K562 (cell line): ENCODE data around the gene JADE2. TPM values are rescaled to one million over a fixed set of nuclear protein-coding genes. Genes with fewer than 3 reads are reported as not detected.
A peak's percentile ranks its signal among the peaks of the same experiment; 100 is the strongest.

Experiments used
- ATAC-seq: fragments of 200-7000 bp; cut with Tn5 transposase; 3 replicates; pipeline ENCODE4 v1.9.1; 2020; ENCODE audit warnings: moderate library complexity
- BruUV-seq: library from RNA; stranded (reverse); fragments of 400-500 nt; replicated peaks from 2 replicates; lab custom pipeline; 2021; lab: Mats Ljungman, UMichigan
- CTCF ChIA-PET: fragments of 300-600 bp; formaldehyde crosslinking; extraction: SDS; loops from one replicate; lab custom pipeline; 2021; ENCODE audit warnings: low intra/inter-chr PET ratio; lab: Yijun Ruan, JAX
- POLR2A ChIA-PET: fragments of 300-600, 350-650 bp; sonication (Branson Sonifier 250); formaldehyde crosslinking; extraction: SDS; loops from one replicate; lab custom pipeline; 2021; ENCODE audit warnings: antibody characterized with exemption, inconsistent platforms; lab: Yijun Ruan, JAX
- DNase-seq, 4 experiments: peaks; one replicate each; pipeline versions ENCODE4 v3.0.0 to v3.0.0-alpha.2; 2011 to 2018; ENCODE audit warnings: low spot score in 3 of 4, mixed read lengths in 3 of 4; ENCODE audit errors: extremely low read depth in 1 of 4
- FAIRE-seq: peaks from 2 replicates; lab custom pipeline; 2011; peaks lifted over from hg19 to GRCh38; lab: Jason Lieb, UNC
- H2AFZ ChIP-seq: 2 replicates; pipeline ENCODE4 v1.6.0; 2011; ENCODE audit warnings: low read depth, low read length, control low read depth, inconsistent platforms
- H3K27ac ChIP-seq: fragments of 200-600 bp; 3 replicates; pipeline ENCODE4 v1.8.0; 2011; ENCODE audit warnings: low read depth, mild to moderate bottlenecking, control low read depth, inconsistent platforms, low read length, moderate library complexity, mixed read lengths; ENCODE audit errors: extremely low read depth
- H3K27me3 ChIP-seq, 2 experiments: fragments of 300-600 bp in 1 of 2; 2 replicates in 1 of 2; 3 replicates in 1 of 2; pipeline versions ENCODE4 v1.6.0 to v1.8.0; 2011; ENCODE audit warnings: inconsistent platforms in 2 of 2, low read length in 2 of 2, mild to moderate bottlenecking in 1 of 2, mixed read lengths in 1 of 2, moderate library complexity in 1 of 2; ENCODE audit not compliant: control insufficient read depth in 2 of 2, insufficient read depth in 2 of 2
- H3K36me3 ChIP-seq: fragments of 300-600 bp; 3 replicates; pipeline ENCODE4 v1.8.0; 2011; ENCODE audit warnings: mild to moderate bottlenecking, low read length, inconsistent platforms; ENCODE audit not compliant: control insufficient read depth, insufficient read depth
- H3K4me1 ChIP-seq, 2 experiments: fragments of 200-600 bp in 1 of 2; replicated peaks in 1 of 2; 2 replicates in 1 of 2; 3 replicates in 1 of 2; pipeline versions ENCODE4 v1.5.1 to v1.8.0; 2011; ENCODE audit warnings: inconsistent platforms in 2 of 2, low read length in 2 of 2, mild to moderate bottlenecking in 1 of 2, mixed read lengths in 1 of 2, moderate library complexity in 1 of 2; ENCODE audit not compliant: control insufficient read depth in 2 of 2, insufficient read depth in 2 of 2
- H3K4me2 ChIP-seq: 2 replicates; pipeline ENCODE4 v1.6.1; 2011; ENCODE audit warnings: low read length, control low read depth, inconsistent platforms, mixed read lengths; ENCODE audit not compliant: insufficient read depth
- H3K4me3 ChIP-seq: fragments of 200-600 bp; sonication (generic), shearing (Covaris generic); 2 replicates; pipeline ENCODE4 v1.5.1; 2016; ENCODE audit warnings: control low read depth, inconsistent platforms
- H3K79me2 ChIP-seq: fragments of 200-600 bp; 3 replicates; pipeline ENCODE4 v1.8.0; 2011; ENCODE audit warnings: low read length, inconsistent platforms; ENCODE audit not compliant: control insufficient read depth, insufficient read depth
- H3K9ac ChIP-seq, 2 experiments: 2 replicates each; pipeline versions ENCODE4 v1.6.0 to v1.6.1; 2011; ENCODE audit warnings: low read depth in 2 of 2, low read length in 2 of 2, control low read depth in 1 of 2, inconsistent platforms in 1 of 2, mild to moderate bottlenecking in 1 of 2, mixed read lengths in 1 of 2; ENCODE audit not compliant: insufficient read depth in 1 of 2
- H3K9me1 ChIP-seq: one replicate; pipeline ENCODE4 v1.6.0; 2011; ENCODE audit warnings: inconsistent platforms, mild to moderate bottlenecking, low read length, moderate library complexity; ENCODE audit not compliant: control insufficient read depth, insufficient read depth
- H3K9me3 ChIP-seq: replicated peaks from 2 replicates; pipeline ENCODE4 v1.5.1; 2011; ENCODE audit warnings: low read depth, low read length, inconsistent platforms; ENCODE audit not compliant: control insufficient read depth, insufficient read depth
- H4K20me1 ChIP-seq: replicated peaks from 2 replicates; pipeline ENCODE4 v1.6.1; 2011; ENCODE audit warnings: low read length, inconsistent platforms, mixed read lengths; ENCODE audit not compliant: control insufficient read depth, insufficient read depth
- NR1H2 ChIP-seq: sonication (generic); formaldehyde crosslinking; IDR thresholded peaks from 2 replicates; pipeline ENCODE4 v1.4.0; 2020; ENCODE audit warnings: mild to moderate bottlenecking, missing genetic modification reagents
- NUFIP1 ChIP-seq: fragments of 450-650 bp; IDR thresholded peaks from 2 replicates; pipeline ENCODE4 v1.6.1; 2018; ENCODE audit not compliant: partially characterized antibody
- ZNF3 ChIP-seq: fragments of 250-450 bp; sonication (Bioruptor Pico); IDR thresholded peaks from 2 replicates; pipeline ENCODE4 v1.5.0; 2021; ENCODE audit warnings: mild to moderate bottlenecking, moderate library complexity
- WGBS: fragments of 100-300 bp; shearing (Covaris generic); methylation state at CpG from one replicate; pipeline ENCODE4 v1.1.6; 2016; ENCODE audit warnings: low coverage, mixed read lengths; ENCODE audit not compliant: insufficient coverage; ENCODE audit errors: missing lambda C conversion rate; 5-methylcytosine and 5-hydroxymethylcytosine counted together
- in situ Hi-C: fragments of 300-500 bp; cut with MboI; formaldehyde crosslinking; loops from 4 replicates; pipeline ENCODE4 v1.15.0; 2018; ENCODE audit warnings: inconsistent platforms, mixed read lengths
- intact Hi-C: fragments of 100-400 bp; cut with micrococcal nuclease; formaldehyde crosslinking; loops from 2 replicates; pipeline ENCODE4 v1.14.2; 2022
- polyA plus RNA-seq, 8 experiments: library from polyadenylated mRNA; depleted of rRNA in 4 of 8; stranded (reverse) in 5 of 8; unstranded in 3 of 8; fragments of >200 nt; fragmentation: Nextera tagmentation in 2 of 8; fragmentation: Illumina TruSeq in 1 of 8; extraction: Ambion mirVana in 2 of 8; extraction: Trizol in 1 of 8; gene quantifications; 2 replicates each; pipeline versions ENCODE4 v1.2.1 to v1.2.3, GENCODE V29; 2011 to 2014; ENCODE audit warnings: inconsistent platforms in 1 of 8, missing spikeins in 1 of 8
- total RNA-seq, 7 experiments: library from RNA; depleted of rRNA in 6 of 7; stranded (reverse); fragments of >200 nt in 6 of 7; fragmentation: Illumina TruSeq in 2 of 7; extraction: Trizol in 2 of 7; gene quantifications; 2 replicates each; pipeline versions ENCODE4 v1.2.1 to v1.2.3, GENCODE V29; 2011 to 2021; ENCODE audit warnings: low replicate concordance in 1 of 7
- TF ChIP-seq, protein P1 (sequence below): fragments of 200-600 bp; sonication (generic); IDR thresholded peaks from one replicate; pipeline ENCODE4 v1.6.1; 2012; ENCODE audit warnings: mild to moderate bottlenecking, low read depth, low read length, inconsistent platforms
- TF ChIP-seq, protein P2 (sequence below): fragments of 200-800 bp; sonication (Bioruptor generic); IDR thresholded peaks from 2 replicates; pipeline ENCODE4 v1.6.1; 2016; ENCODE audit warnings: missing genetic modification characterization, missing compliant biosample characterization

The JADE2 gene
- total and polyA plus RNA-seq, 9 of the 15 experiments (the other 6 are each of a cell fraction or from before 2014, with no cell fraction given), result 0.50 to 23.3 (median 9.1) TPM

GRCh38 chr5:134609232-134609851, 83.9 kb downstream of the JADE2 start:
- Histone ChIP-seq H3K27ac (no peak overlapping the region; the same call in 2 of the 3 replicates), H3K36me3 (peaks cover 81% of the 10 kb centered on the region), H3K79me2 (no peaks in the 10 kb centered on the region), H3K9ac (no peak overlapping the region), H3K4me2 (no peak overlapping the region), H2AFZ (no peak overlapping the region), H4K20me1 (no peaks in the 10 kb centered on the region), H3K9me1 (no peaks in the 10 kb centered on the region), H3K4me1 (no peaks in the 10 kb centered on the region), H3K4me3 (no peak overlapping the region), H3K9me3 (no peaks in the 10 kb centered on the region), H3K27me3 (no peaks in the 10 kb centered on the region)
- no peak for FAIRE-seq
- intact Hi-C loops (no loop called here), in situ Hi-C loops (no loop called here)
- ATAC-seq, result peak; percentile 77
- 64% methylated on average over 3 of the region's 3 CpGs for WGBS
- BruUV-seq, result no TSS peak
- DNase-seq, result no peak
- POLR2A ChIA-PET, result interaction anchor here (0.6 to 1.1 kb wide), 3 partner anchors 10 to 20 kb away, joined by 3 to 6 read pairs (median 3); no protein-coding TSS in a partner anchor
- CTCF ChIA-PET, result no interaction called here
- no peak for TF ChIP-seq NUFIP1
- TF ChIP-seq, protein P1, sequence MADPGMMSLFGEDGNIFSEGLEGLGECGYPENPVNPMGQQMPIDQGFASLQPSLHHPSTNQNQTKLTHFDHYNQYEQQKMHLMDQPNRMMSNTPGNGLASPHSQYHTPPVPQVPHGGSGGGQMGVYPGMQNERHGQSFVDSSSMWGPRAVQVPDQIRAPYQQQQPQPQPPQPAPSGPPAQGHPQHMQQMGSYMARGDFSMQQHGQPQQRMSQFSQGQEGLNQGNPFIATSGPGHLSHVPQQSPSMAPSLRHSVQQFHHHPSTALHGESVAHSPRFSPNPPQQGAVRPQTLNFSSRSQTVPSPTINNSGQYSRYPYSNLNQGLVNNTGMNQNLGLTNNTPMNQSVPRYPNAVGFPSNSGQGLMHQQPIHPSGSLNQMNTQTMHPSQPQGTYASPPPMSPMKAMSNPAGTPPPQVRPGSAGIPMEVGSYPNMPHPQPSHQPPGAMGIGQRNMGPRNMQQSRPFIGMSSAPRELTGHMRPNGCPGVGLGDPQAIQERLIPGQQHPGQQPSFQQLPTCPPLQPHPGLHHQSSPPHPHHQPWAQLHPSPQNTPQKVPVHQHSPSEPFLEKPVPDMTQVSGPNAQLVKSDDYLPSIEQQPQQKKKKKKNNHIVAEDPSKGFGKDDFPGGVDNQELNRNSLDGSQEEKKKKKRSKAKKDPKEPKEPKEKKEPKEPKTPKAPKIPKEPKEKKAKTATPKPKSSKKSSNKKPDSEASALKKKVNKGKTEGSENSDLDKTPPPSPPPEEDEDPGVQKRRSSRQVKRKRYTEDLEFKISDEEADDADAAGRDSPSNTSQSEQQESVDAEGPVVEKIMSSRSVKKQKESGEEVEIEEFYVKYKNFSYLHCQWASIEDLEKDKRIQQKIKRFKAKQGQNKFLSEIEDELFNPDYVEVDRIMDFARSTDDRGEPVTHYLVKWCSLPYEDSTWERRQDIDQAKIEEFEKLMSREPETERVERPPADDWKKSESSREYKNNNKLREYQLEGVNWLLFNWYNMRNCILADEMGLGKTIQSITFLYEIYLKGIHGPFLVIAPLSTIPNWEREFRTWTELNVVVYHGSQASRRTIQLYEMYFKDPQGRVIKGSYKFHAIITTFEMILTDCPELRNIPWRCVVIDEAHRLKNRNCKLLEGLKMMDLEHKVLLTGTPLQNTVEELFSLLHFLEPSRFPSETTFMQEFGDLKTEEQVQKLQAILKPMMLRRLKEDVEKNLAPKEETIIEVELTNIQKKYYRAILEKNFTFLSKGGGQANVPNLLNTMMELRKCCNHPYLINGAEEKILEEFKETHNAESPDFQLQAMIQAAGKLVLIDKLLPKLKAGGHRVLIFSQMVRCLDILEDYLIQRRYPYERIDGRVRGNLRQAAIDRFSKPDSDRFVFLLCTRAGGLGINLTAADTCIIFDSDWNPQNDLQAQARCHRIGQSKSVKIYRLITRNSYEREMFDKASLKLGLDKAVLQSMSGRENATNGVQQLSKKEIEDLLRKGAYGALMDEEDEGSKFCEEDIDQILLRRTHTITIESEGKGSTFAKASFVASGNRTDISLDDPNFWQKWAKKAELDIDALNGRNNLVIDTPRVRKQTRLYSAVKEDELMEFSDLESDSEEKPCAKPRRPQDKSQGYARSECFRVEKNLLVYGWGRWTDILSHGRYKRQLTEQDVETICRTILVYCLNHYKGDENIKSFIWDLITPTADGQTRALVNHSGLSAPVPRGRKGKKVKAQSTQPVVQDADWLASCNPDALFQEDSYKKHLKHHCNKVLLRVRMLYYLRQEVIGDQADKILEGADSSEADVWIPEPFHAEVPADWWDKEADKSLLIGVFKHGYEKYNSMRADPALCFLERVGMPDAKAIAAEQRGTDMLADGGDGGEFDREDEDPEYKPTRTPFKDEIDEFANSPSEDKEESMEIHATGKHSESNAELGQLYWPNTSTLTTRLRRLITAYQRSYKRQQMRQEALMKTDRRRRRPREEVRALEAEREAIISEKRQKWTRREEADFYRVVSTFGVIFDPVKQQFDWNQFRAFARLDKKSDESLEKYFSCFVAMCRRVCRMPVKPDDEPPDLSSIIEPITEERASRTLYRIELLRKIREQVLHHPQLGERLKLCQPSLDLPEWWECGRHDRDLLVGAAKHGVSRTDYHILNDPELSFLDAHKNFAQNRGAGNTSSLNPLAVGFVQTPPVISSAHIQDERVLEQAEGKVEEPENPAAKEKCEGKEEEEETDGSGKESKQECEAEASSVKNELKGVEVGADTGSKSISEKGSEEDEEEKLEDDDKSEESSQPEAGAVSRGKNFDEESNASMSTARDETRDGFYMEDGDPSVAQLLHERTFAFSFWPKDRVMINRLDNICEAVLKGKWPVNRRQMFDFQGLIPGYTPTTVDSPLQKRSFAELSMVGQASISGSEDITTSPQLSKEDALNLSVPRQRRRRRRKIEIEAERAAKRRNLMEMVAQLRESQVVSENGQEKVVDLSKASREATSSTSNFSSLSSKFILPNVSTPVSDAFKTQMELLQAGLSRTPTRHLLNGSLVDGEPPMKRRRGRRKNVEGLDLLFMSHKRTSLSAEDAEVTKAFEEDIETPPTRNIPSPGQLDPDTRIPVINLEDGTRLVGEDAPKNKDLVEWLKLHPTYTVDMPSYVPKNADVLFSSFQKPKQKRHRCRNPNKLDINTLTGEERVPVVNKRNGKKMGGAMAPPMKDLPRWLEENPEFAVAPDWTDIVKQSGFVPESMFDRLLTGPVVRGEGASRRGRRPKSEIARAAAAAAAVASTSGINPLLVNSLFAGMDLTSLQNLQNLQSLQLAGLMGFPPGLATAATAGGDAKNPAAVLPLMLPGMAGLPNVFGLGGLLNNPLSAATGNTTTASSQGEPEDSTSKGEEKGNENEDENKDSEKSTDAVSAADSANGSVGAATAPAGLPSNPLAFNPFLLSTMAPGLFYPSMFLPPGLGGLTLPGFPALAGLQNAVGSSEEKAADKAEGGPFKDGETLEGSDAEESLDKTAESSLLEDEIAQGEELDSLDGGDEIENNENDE, result no peak
- TF ChIP-seq ZNF3 (CRISPR knock-in tag), result no peak
- TF ChIP-seq NR1H2 (CRISPR knock-in tag), result no peak
- TF ChIP-seq, protein P2, sequence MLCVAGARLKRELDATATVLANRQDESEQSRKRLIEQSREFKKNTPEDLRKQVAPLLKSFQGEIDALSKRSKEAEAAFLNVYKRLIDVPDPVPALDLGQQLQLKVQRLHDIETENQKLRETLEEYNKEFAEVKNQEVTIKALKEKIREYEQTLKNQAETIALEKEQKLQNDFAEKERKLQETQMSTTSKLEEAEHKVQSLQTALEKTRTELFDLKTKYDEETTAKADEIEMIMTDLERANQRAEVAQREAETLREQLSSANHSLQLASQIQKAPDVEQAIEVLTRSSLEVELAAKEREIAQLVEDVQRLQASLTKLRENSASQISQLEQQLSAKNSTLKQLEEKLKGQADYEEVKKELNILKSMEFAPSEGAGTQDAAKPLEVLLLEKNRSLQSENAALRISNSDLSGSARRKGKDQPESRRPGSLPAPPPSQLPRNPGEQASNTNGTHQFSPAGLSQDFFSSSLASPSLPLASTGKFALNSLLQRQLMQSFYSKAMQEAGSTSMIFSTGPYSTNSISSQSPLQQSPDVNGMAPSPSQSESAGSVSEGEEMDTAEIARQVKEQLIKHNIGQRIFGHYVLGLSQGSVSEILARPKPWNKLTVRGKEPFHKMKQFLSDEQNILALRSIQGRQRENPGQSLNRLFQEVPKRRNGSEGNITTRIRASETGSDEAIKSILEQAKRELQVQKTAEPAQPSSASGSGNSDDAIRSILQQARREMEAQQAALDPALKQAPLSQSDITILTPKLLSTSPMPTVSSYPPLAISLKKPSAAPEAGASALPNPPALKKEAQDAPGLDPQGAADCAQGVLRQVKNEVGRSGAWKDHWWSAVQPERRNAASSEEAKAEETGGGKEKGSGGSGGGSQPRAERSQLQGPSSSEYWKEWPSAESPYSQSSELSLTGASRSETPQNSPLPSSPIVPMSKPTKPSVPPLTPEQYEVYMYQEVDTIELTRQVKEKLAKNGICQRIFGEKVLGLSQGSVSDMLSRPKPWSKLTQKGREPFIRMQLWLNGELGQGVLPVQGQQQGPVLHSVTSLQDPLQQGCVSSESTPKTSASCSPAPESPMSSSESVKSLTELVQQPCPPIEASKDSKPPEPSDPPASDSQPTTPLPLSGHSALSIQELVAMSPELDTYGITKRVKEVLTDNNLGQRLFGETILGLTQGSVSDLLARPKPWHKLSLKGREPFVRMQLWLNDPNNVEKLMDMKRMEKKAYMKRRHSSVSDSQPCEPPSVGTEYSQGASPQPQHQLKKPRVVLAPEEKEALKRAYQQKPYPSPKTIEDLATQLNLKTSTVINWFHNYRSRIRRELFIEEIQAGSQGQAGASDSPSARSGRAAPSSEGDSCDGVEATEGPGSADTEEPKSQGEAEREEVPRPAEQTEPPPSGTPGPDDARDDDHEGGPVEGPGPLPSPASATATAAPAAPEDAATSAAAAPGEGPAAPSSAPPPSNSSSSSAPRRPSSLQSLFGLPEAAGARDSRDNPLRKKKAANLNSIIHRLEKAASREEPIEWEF, result no peak
